H7 (cell line): ENCODE results near the gene HDAC2. TPM values are rescaled to one million over a fixed set of nuclear protein-coding genes. Genes with fewer than 3 reads are reported as not detected.

Source experiments
- total RNA-seq: library from RNA; depleted of rRNA; stranded (reverse); fragments of >200 nt; shearing (Covaris generic); gene quantifications from 2 replicates; pipeline ENCODE4 v1.2.3, GENCODE V29; 2014; rRNA removed

The HDAC2 gene
- total RNA-seq, 1 experiment from 2014 or later: 181 TPM

Other genes starting within 250 kb of the HDAC2 start
- gene MARCKS, start 113.8 kb downstream of the HDAC2 start, total RNA-seq: 91.0 and 92.7 TPM in 2 replicates